SH-SY5Y (cell line): ENCODE measurements around the gene PRDM15.

ENCODE experiments used
- GATA2 ChIP-seq: IDR thresholded peaks from 2 replicates; pipeline ENCODE4 v1.6.1; 2011; ENCODE audit warnings: mild to moderate bottlenecking, low read depth, low read length
- GATA3 ChIP-seq: IDR thresholded peaks from 2 replicates; pipeline ENCODE4 v1.6.1; 2011; ENCODE audit warnings: low read depth, mild to moderate bottlenecking, low read length, moderate library complexity

- TF ChIP-seq GATA2 (no peak), GATA3 (no peak)
Observed at GRCh38 chr21:41764558-41765419, 114.4 kb downstream of the PRDM15 start.
